ENCODE results near the gene DEDD2.

DNA sequence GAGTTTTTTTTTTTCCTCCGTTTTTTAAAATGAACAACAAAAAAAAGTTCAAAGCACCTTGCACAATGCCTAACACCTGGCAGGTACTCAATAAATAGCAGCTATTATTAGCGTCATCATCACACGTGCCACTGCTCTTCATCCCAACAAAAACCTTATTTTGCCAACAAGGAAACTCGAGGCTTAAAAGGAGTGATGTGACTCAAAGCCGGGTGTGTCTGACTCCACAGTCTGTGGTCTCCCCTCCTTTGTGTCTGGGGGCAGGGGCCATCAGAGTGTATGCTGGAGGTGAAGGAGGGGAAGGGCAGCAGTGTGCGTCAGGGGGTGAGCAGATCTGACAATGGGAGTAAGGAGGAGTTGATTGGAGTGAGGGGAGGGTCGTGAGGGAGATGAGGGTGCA lies 51.2 kb downstream of the DEDD2 start:
- TF ChIP-seq, protein P1, sequence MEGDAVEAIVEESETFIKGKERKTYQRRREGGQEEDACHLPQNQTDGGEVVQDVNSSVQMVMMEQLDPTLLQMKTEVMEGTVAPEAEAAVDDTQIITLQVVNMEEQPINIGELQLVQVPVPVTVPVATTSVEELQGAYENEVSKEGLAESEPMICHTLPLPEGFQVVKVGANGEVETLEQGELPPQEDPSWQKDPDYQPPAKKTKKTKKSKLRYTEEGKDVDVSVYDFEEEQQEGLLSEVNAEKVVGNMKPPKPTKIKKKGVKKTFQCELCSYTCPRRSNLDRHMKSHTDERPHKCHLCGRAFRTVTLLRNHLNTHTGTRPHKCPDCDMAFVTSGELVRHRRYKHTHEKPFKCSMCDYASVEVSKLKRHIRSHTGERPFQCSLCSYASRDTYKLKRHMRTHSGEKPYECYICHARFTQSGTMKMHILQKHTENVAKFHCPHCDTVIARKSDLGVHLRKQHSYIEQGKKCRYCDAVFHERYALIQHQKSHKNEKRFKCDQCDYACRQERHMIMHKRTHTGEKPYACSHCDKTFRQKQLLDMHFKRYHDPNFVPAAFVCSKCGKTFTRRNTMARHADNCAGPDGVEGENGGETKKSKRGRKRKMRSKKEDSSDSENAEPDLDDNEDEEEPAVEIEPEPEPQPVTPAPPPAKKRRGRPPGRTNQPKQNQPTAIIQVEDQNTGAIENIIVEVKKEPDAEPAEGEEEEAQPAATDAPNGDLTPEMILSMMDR (IDR thresholded peaks at IDR 0.05): no peak
- no peak for TF ChIP-seq POLR2A (IDR thresholded peaks at IDR 0.05)

Data from thyroid gland (tissue), 4 donors.